CD14-positive monocyte (primary cell): ENCODE results near the gene ZNF672. TPM values are rescaled to one million over a fixed set of nuclear protein-coding genes. Genes with fewer than 3 reads are reported as not detected.
A peak's percentile ranks its signal among the peaks of the same experiment; 100 is the strongest.

Experiments used
- DNase-seq, 3 donors: peaks; one replicate each; pipeline ENCODE4 v3.0.0-alpha.2; 2011 to 2022
- H2AFZ ChIP-seq: 2 replicates; pipeline ENCODE4 v1.6.0; 2012; ENCODE audit warnings: mild to moderate bottlenecking, low read depth, low read length, inconsistent platforms; ENCODE audit not compliant: insufficient read depth, poor library complexity, severe bottlenecking
- H3K27ac ChIP-seq, 2 donors: 1 replicate in 1 of 2; 2 replicates in 1 of 2; pipeline ENCODE4 v1.5.1; 2012 to 2013; ENCODE audit warnings: low read length in 2 of 2, control low read depth in 1 of 2, inconsistent platforms in 1 of 2, low read depth in 1 of 2, mild to moderate bottlenecking in 1 of 2
- H3K27me3 ChIP-seq, 2 donors: one replicate each; pipeline versions ENCODE4 v1.6.0 to v1.6.1; 2011 to 2013; ENCODE audit warnings: low read length in 2 of 2; ENCODE audit not compliant: control insufficient read depth in 2 of 2, insufficient read depth in 2 of 2
- H3K36me3 ChIP-seq, 2 donors: replicated peaks in 1 of 2; 1 replicate in 1 of 2; 2 replicates in 1 of 2; pipeline versions ENCODE4 v1.5.1 to v1.6.1; 2012 to 2013; ENCODE audit warnings: low read length in 2 of 2, control low read depth in 1 of 2, inconsistent platforms in 1 of 2, mild to moderate bottlenecking in 1 of 2; ENCODE audit not compliant: insufficient read depth in 2 of 2, control insufficient read depth in 1 of 2
- H3K4me1 ChIP-seq, 2 donors: 1 replicate in 1 of 2; 2 replicates in 1 of 2; pipeline versions ENCODE4 v1.5.1 to v1.6.1; 2012 to 2013; ENCODE audit warnings: low read length in 2 of 2, control low read depth in 1 of 2, inconsistent platforms in 1 of 2, mild to moderate bottlenecking in 1 of 2, moderate library complexity in 1 of 2; ENCODE audit not compliant: insufficient read depth in 2 of 2, control insufficient read depth in 1 of 2
- H3K4me2 ChIP-seq: replicated peaks from 2 replicates; pipeline ENCODE3; 2012; ENCODE audit warnings: low read length, moderate library complexity, mild to moderate bottlenecking; ENCODE audit not compliant: poor library complexity, severe bottlenecking; ENCODE audit errors: extremely low read depth
- H3K4me3 ChIP-seq, 3 experiments: fragments of 200-600 bp in 1 of 3; sonication (generic) in 1 of 3; replicated peaks in 1 of 3; 1 replicate in 2 of 3; 2 replicates in 1 of 3; pipeline ENCODE4 v1.5.1; 2011 to 2013; ENCODE audit warnings: low read length in 3 of 3, mild to moderate bottlenecking in 3 of 3, control low read depth in 2 of 3, low read depth in 2 of 3, inconsistent platforms in 1 of 3, moderate library complexity in 1 of 3
- H3K79me2 ChIP-seq: 2 replicates; pipeline ENCODE4 v1.6.0; 2012; ENCODE audit warnings: mild to moderate bottlenecking, control low read depth, inconsistent platforms, low read length, moderate library complexity; ENCODE audit not compliant: insufficient read depth
- H3K9ac ChIP-seq: 2 replicates; pipeline ENCODE4 v1.6.0; 2017; ENCODE audit warnings: low read length, mild to moderate bottlenecking; ENCODE audit not compliant: insufficient read depth, poor library complexity, severe bottlenecking
- H3K9me3 ChIP-seq, 2 donors: replicated peaks in 1 of 2; 1 replicate in 1 of 2; 2 replicates in 1 of 2; pipeline versions ENCODE4 v1.5.1 to v1.6.1; 2012 to 2013; ENCODE audit warnings: low read length in 2 of 2, control low read depth in 1 of 2; ENCODE audit not compliant: control insufficient read depth in 1 of 2, insufficient read depth in 1 of 2
- H4K20me1 ChIP-seq: 2 replicates; pipeline ENCODE4 v1.6.0; 2012; ENCODE audit warnings: mild to moderate bottlenecking, low read length, control low read depth, moderate library complexity; ENCODE audit not compliant: insufficient read depth
- H3K27ac Mint-ChIP-seq, 7 donors: one replicate each; pipeline ENCODE4 v1.8.0; 2020; ENCODE audit warnings: mild to moderate bottlenecking in 7 of 7, mixed read lengths in 7 of 7, moderate library complexity in 6 of 7, inconsistent platforms in 2 of 7
- H3K27me3 Mint-ChIP-seq, 3 donors: one replicate each; pipeline ENCODE4 v1.8.0; 2021 to 2022; ENCODE audit warnings: low read depth in 3 of 3, mild to moderate bottlenecking in 3 of 3, mixed read lengths in 3 of 3, moderate library complexity in 3 of 3, inconsistent platforms in 1 of 3
- H3K36me3 Mint-ChIP-seq, 2 donors: one replicate each; pipeline ENCODE4 v1.8.0; 2020; ENCODE audit warnings: mixed read lengths in 2 of 2, inconsistent platforms in 1 of 2, mild to moderate bottlenecking in 1 of 2
- H3K4me1 Mint-ChIP-seq: one replicate; pipeline ENCODE4 v1.8.0; 2020; ENCODE audit warnings: mild to moderate bottlenecking, mixed read lengths
- H3K4me3 Mint-ChIP-seq, 2 donors: one replicate each; pipeline ENCODE4 v1.8.0; 2020; ENCODE audit warnings: mild to moderate bottlenecking in 2 of 2, mixed read lengths in 2 of 2, moderate library complexity in 1 of 2
- H3K9me3 Mint-ChIP-seq, 7 donors: one replicate each; pipeline ENCODE4 v1.8.0; 2020 to 2022; ENCODE audit warnings: mixed read lengths in 7 of 7, mild to moderate bottlenecking in 6 of 7, moderate library complexity in 6 of 7, inconsistent platforms in 2 of 7
- CTCF ChIP-seq: fragments of 200-600 bp; IDR thresholded peaks from one replicate; pipeline ENCODE4 v1.8.0; 2022; ENCODE audit warnings: antibody characterized with exemption, mild to moderate bottlenecking
- WGBS: methylation state at CpG from one replicate; pipeline ENCODE4 v1.1.5; 2013; ENCODE audit warnings: missing lambda C conversion rate; ENCODE audit not compliant: insufficient coverage; 5-methylcytosine and 5-hydroxymethylcytosine counted together
- intact Hi-C, 2 donors: fragments of 100-400 bp; cut with micrococcal nuclease; formaldehyde crosslinking; loops; one replicate each; pipeline versions ENCODE4 v1.15.0 to v1.15.1; 2023
- polyA plus RNA-seq, 3 donors: library from polyadenylated mRNA; depleted of rRNA in 1 of 3; unstranded in 2 of 3; stranded (reverse) in 1 of 3; fragments of 300-500 nt in 2 of 3; fragments of >200 nt in 1 of 3; fragmentation: Illumina TruSeq in 2 of 3; gene quantifications; 1 replicate in 2 of 3; 2 replicates in 1 of 3; pipeline ENCODE4 v1.2.3, GENCODE V29; 2012 to 2021

Gene ZNF672
- polyA plus RNA-seq, 3 donors = 21.2 to 23.9 (median 23.4) TPM

GRCh38 chr1:248849152-248849551 lies 11.1 kb downstream of the ZNF672 start:
- peaks cover 0 to 5% (median 0%) of the 10 kb centered on the region in 7 donors for H3K9me3 Mint-ChIP-seq
- no peak overlapping the region for H3K27ac ChIP-seq
- H3K4me3 ChIP-seq = no peak overlapping the region
- WGBS = 90% methylated on average over 2 of the region's 3 CpGs
- H2AFZ ChIP-seq = no peak overlapping the region
- H3K27ac Mint-ChIP-seq = peak overlapping the region in 1 of 7 donors; percentile 45
- peaks cover 63 to 64% of the 10 kb centered on the region in 2 donors for H3K36me3 Mint-ChIP-seq
- H4K20me1 ChIP-seq = peaks cover 37% of the 10 kb centered on the region
- intact Hi-C loops = no loop called here
- H3K4me2 ChIP-seq = no peak overlapping the region
- peaks cover 2% of the 10 kb centered on the region for H3K4me1 Mint-ChIP-seq
- H3K4me1 ChIP-seq = peaks cover 6 to 10% of the 10 kb centered on the region in 2 donors
- no peak overlapping the region for H3K9ac ChIP-seq
- no peak for DNase-seq
- peaks cover 0 to 4% (median 2%) of the 10 kb centered on the region in 3 donors for H3K27me3 Mint-ChIP-seq
- H3K4me3 Mint-ChIP-seq = no peak overlapping the region
- no peak for TF ChIP-seq CTCF
- peaks cover 6% of the 10 kb centered on the region for H3K79me2 ChIP-seq
- no peaks in the 10 kb centered on the region for H3K9me3 ChIP-seq
- H3K27me3 ChIP-seq = no peaks in the 10 kb centered on the region
- peaks cover 70 to 76% of the 10 kb centered on the region in 2 donors for H3K36me3 ChIP-seq

DNA sequence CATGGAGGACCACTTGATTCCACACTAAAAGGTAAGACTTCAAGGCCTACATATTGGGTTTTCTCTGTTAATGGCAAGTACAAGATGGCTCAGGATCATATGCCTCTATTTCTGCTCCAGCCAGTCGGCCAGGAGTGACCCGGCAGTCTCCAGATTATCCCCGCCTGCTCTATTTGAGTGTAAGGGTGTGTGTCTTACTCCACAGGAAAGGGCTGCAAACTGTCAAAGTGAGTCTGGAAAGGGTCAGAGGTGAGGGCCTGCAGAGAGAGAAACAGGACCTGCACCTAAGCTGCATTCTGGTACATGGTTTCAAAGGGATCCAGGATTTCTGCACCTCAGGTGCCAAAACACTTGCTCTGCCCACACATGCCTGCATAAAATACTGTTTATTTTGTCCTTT lies 11.6 kb downstream of the ZNF672 start:
- intact Hi-C loops = no loop called here
- H3K4me1 Mint-ChIP-seq = peaks cover 2% of the 10 kb centered on the region
- no peak overlapping the region for H3K4me3 Mint-ChIP-seq
- H3K36me3 Mint-ChIP-seq = peaks cover 61% of the 10 kb centered on the region in 2 donors
- Histone ChIP-seq H3K36me3 (peaks cover 65 to 71% of the 10 kb centered on the region in 2 donors), H3K27ac (peak overlapping the region in 1 of 2 donors; percentile 20), H3K4me3 (no peak overlapping the region), H3K27me3 (no peaks in the 10 kb centered on the region), H3K9me3 (no peaks in the 10 kb centered on the region), H3K9ac (no peak overlapping the region), H3K79me2 (peaks cover 1% of the 10 kb centered on the region), H3K4me1 (peaks cover 6 to 10% of the 10 kb centered on the region in 2 donors), H2AFZ (no peak overlapping the region), H3K4me2 (no peak overlapping the region), H4K20me1 (peaks cover 32% of the 10 kb centered on the region)
- H3K9me3 Mint-ChIP-seq = peaks cover 0 to 5% (median 0%) of the 10 kb centered on the region in 7 donors
- peak overlapping the region in 1 of 7 donors; percentile 72 for H3K27ac Mint-ChIP-seq
- no peak for DNase-seq
- H3K27me3 Mint-ChIP-seq = peaks cover 0 to 4% (median 2%) of the 10 kb centered on the region in 3 donors
- TF ChIP-seq CTCF = no peak
- 96% methylated on average over 3 of the region's 3 CpGs for WGBS
